Measurements from ENCODE around the gene GPR15LG.
"Not testable (repeated sequence)": the region's sequence is repeated elsewhere in the genome, so short reads cannot be mapped to it uniquely, and the experiment has no call there.

GPR15LG gene

GRCh38 chr10:84173501-84173929, at the start of gene GPR15LG:
TSS of gene GPR15LG (plus strand) at chr10:84173801. CDS start at chr10:84173852, 51 bp downstream.
- TF ChIP-seq, protein P1, sequence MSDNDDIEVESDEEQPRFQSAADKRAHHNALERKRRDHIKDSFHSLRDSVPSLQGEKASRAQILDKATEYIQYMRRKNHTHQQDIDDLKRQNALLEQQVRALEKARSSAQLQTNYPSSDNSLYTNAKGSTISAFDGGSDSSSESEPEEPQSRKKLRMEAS (IDR thresholded peaks at IDR 0.05; ENCODE audit: low read depth, low read length) = no peak
- TF ChIP-seq MYC (IDR thresholded peaks at IDR 0.05; ENCODE audit: low read depth, low read length) (no peak), POLR2A (IDR thresholded peaks at IDR 0.05; ENCODE audit: extremely low read depth, insufficient read length) (no peak)
- TF ChIP-seq, protein P2, sequence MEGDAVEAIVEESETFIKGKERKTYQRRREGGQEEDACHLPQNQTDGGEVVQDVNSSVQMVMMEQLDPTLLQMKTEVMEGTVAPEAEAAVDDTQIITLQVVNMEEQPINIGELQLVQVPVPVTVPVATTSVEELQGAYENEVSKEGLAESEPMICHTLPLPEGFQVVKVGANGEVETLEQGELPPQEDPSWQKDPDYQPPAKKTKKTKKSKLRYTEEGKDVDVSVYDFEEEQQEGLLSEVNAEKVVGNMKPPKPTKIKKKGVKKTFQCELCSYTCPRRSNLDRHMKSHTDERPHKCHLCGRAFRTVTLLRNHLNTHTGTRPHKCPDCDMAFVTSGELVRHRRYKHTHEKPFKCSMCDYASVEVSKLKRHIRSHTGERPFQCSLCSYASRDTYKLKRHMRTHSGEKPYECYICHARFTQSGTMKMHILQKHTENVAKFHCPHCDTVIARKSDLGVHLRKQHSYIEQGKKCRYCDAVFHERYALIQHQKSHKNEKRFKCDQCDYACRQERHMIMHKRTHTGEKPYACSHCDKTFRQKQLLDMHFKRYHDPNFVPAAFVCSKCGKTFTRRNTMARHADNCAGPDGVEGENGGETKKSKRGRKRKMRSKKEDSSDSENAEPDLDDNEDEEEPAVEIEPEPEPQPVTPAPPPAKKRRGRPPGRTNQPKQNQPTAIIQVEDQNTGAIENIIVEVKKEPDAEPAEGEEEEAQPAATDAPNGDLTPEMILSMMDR (IDR thresholded peaks at IDR 0.05; ENCODE audit: low read depth, low read length) = no peak
- no peak within 1 kb of the TSS for H3K4me3 ChIP-seq (ENCODE audit: low read depth, low read length)
- DNase-seq (ENCODE audit: low read depth) = peak; percentile 62

DNA sequence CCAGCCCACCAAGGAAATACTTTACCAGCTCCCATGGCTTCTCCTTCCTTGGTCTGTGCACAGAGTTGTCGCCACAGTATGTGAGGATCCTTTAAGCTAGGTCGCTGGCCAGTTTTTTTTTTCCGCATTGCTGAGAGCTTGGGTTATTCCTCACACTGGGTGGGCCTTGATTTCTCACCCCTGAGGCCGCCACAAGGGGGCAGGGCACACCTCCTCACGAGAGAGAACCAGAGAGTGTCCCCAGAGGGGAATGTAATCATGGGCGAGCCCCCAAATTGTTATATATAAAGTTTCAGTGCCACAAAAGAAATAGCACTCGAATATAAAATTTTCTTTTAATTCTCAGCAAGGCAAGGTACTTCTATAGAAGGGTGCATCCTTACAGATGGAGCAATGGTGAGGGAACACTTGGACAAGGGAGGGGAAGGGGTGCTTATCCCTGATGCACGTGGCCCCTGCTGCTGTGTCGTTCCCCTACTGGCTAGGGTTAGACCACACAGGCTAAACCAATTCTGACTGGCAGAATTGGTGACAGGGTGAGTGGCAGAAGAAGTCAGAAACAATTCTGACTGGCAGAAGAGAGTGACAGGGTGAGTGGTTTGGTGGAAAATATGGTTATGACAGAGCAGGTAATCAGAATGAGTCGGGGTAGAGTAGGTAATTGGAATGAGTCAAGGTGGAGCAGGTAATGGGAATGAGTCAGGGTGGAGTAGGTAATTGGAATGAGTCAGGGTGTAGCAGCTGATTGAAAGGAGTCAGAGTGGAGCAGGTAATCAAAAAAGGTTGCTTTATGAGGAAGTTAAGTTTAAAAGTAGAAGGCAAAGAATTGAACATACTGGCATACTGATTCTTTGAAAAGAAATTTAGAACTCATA, 47.5 kb upstream of the GPR15LG start:
- TF ChIP-seq, protein P2 (IDR thresholded peaks at IDR 0.05; ENCODE audit: low read depth, low read length) = peak; percentile 25
- peak; percentile 36 for DNase-seq (ENCODE audit: low read depth)
- H3K4me3 ChIP-seq (ENCODE audit: low read depth, low read length) = not testable (repeated sequence)

DNA sequence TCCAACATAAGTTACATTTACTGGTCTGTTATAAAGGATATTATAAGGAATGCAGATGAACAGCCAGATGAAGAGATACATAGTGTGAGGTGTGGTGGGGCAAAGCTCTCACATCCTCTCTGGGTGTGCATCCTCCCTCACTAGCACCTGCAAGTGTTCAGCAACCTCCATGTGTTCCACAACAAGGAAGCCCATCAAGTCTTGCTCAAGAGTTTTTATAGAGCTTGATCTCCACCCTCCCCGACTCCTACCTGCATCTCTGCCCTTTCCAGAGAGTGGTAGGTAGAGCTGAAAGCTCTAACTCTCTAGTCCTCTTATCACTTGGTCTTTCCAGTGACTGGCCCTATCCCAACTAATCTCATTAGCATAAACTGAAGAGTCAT, 46.8 kb upstream of the GPR15LG start:
- DNase-seq (ENCODE audit: low read depth) = no peak
- H3K4me3 ChIP-seq (ENCODE audit: low read depth, low read length) = no peak overlapping the region
- TF ChIP-seq, protein P2 (IDR thresholded peaks at IDR 0.05; ENCODE audit: low read depth, low read length) = no peak

GRCh38 chr10:84135836-84136235, 37.8 kb upstream of the GPR15LG start:
- TF ChIP-seq MYC (IDR thresholded peaks at IDR 0.05; ENCODE audit: low read depth, low read length) (no peak), POLR2A (IDR thresholded peaks at IDR 0.05; ENCODE audit: extremely low read depth, insufficient read length) (no peak)
- TF ChIP-seq, protein P2 (IDR thresholded peaks at IDR 0.05; ENCODE audit: low read depth, low read length) = no peak
- TF ChIP-seq, protein P1 (IDR thresholded peaks at IDR 0.05; ENCODE audit: low read depth, low read length) = no peak
- no peak for DNase-seq (ENCODE audit: low read depth)
- H3K4me3 ChIP-seq (ENCODE audit: low read depth, low read length) = no peak overlapping the region

DNA sequence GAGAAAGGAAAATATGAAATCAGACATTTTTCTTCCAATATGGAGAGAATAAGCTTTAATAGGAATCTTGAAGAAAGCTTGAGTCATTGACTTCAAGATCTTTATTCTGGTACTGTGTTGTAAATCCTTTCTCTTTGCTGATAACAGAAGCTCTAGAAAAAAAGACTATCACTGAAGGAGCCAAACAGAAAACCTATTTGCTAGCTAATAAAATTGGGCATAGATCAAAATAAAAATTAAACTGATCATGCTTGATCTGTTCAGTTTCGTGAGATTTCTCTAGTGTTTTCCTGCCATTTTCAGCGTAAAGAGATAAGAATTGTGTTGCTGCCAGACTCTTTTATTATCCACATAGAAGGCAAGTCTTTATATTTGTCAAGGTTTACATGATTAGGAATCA, 35.8 kb upstream of the GPR15LG start:
- no peak for DNase-seq (ENCODE audit: low read depth)
- H3K4me3 ChIP-seq (ENCODE audit: low read depth, low read length) = no peak overlapping the region
- TF ChIP-seq MYC (IDR thresholded peaks at IDR 0.05; ENCODE audit: low read depth, low read length) = no peak
- TF ChIP-seq, protein P1 (IDR thresholded peaks at IDR 0.05; ENCODE audit: low read depth, low read length) = no peak
- TF ChIP-seq, protein P2 (IDR thresholded peaks at IDR 0.05; ENCODE audit: low read depth, low read length) = no peak
- TF ChIP-seq POLR2A (IDR thresholded peaks at IDR 0.05; ENCODE audit: extremely low read depth, insufficient read length) = no peak
